GM18502 (cell line): Measurements from ENCODE around the gene OR6B1.
"Not testable (repeated sequence)": the region's sequence is repeated elsewhere in the genome, so short reads cannot be mapped to it uniquely, and the experiment has no call there.

Source experiments
- ATAC-seq: cut with Tn5 transposase; IDR thresholded peaks from one replicate; pipeline ENCODE4 v1.9.1; 2021; ENCODE audit warnings: mild to moderate bottlenecking; ENCODE audit not compliant: unreplicated experiment, poor library complexity

The OR6B1 gene

GRCh38 chr7:144036302-144036885 lies 36.3 kb downstream of the OR6B1 start:
- ATAC-seq: no peak

GRCh38 chr7:144037414-144038035 lies 37.4 kb downstream of the OR6B1 start:
- ATAC-seq: no peak

GRCh38 chr7:144038887-144039286 lies 38.8 kb downstream of the OR6B1 start:
- ATAC-seq: no peak

- ATAC-seq: no peak
Measured at GRCh38 chr7:144048648-144049047, 48.5 kb downstream of the OR6B1 start, which contains the start of gene OR2A5. OR2A5 (plus strand) TSS chr7:144048948; CDS start chr7:144050402, 1,454 bp downstream.

GRCh38 chr7:144049491-144049890 lies 49.4 kb downstream of the OR6B1 start:
- ATAC-seq: no peak

GRCh38 chr7:144050093-144050492 lies 50.0 kb downstream of the OR6B1 start:
- no peak for ATAC-seq

GRCh38 chr7:144050884-144051283 lies 50.8 kb downstream of the OR6B1 start:
- not testable (repeated sequence) for ATAC-seq

GRCh38 chr7:144057954-144058353 lies 57.8 kb downstream of the OR6B1 start:
- no peak for ATAC-seq
